ENCODE results near the gene BCAN.

BCAN gene

DNA sequence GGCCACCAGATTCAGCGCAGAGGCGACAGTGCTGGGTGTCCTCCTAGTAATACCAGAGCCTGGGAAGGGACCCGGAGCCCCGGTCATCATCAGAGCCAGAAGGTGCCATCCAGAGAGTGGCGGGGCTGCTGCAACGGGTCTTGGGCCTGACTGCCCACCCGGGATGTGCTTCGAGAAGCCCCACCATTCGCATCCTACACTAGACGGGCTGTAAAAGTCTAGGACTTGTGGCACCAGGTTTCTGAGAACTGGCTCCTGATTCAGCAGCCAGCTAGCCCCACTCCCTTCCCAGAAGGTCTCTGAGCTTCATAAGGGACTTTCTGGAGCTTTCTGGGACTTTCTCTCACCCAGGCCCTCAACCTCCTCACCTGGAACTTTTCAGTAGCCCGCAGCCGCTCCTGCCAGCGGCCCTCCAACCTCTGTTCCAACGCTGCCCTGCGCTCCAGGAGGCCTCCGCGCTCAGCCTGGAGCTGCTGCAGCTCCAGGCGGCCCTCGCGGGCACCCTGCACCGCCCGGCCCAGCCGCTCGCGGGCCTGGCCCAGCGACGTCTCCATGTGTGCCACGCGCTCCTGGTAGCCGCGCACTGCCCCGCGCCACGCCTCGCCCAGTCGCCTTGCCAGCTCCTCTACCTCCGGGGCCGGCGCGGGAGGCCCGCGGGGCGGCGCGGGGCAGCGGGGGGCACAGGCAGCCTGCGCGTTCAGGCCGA lies 34.4 kb downstream of the BCAN start:
- DNase-seq (ENCODE audit: low read depth in 2 of 2) = no peak

DNA sequence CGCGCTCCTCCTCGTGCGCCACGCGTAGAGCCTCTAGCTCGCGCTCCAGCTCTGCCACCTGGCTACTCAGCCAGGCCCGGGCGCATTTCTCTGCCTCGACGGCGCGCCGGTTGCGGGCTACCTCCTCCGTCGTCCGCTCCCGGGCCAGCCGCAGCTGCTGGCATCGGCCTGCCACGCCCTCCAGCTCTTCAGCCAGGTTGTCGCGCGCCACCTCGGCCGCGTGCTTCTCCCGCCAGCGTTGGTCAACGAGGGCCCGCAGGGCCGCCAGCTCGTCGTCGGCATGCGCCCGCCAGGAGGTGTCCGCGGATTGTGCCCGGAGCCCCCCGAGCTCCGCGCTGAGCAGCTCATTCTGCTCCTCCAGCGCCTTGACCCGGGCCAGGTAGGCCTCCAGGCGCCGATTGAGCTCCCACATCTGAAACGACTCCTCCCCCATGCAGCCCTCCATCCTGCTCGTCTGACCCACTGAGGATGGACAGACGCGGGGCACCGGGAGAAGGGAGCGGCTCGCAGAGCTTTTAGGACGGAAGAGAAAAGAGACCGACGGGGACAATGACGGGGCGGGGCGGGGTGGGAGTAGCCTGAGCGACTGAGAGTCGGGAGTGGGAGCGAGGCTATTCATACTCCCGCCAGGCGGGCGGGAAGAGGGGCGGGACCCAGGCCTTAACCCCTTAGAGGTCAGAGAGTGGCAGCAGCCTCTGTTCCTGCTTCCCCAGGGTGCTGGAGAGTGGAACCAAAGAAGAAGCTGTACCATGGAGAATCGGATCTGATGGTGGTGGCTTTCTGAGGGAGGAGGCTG lies 35.1 kb downstream of the BCAN start, which contains the start of gene NES:
Gene NES (minus strand): TSS at position 588 of the 796 bp plus-strand sequence. CDS start 143 bp downstream, at position 445.
- DNase-seq (ENCODE audit: low read depth in 2 of 2) = no peak

DNA sequence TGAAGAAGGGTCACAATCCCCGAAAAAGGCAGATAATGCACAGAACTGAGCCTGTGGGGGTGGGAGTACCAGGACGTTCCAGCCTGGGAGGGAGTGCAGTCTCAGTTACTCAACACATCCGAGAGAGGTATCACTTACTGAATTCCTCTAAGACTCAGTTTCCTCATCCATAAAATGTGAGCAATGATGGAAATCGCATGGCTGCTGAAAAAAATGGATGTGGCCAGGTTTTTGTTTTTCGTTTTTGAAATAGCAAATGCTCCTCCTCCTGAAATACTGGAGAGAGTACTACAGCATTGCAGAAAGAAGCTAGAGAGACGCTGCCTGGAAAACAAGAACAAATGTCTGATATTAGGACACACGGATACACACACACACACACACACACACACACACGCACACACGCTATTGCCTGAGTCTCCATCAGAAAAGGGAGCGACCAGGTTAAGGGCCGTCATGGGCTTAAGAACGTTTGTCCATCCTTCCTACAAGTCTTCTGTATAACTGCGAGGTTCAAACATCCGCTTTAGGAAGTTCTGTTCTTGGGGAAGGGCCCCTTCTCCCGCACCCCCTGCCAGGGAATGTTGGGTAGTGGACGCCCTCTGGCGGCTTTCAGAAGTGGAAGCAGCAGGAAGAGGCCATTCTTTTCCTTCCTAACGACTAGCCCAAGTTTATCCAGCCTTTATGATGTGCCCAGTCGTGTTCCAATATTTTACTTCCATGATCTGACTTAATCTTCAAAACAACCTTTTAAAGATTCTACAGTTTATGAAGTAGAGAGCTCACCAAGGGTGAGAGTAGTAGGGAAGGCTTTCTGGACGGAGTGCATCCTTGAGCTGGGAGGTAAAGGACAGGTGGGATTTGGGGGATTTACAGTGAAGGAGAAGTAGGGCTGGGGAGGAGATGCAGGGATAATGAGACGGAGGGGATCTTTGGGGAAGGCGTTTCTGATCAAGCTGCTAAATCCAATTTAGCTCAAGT lies 36.0 kb downstream of the BCAN start:
- DNase-seq (ENCODE audit: low read depth in 2 of 2) = no peak

DNA sequence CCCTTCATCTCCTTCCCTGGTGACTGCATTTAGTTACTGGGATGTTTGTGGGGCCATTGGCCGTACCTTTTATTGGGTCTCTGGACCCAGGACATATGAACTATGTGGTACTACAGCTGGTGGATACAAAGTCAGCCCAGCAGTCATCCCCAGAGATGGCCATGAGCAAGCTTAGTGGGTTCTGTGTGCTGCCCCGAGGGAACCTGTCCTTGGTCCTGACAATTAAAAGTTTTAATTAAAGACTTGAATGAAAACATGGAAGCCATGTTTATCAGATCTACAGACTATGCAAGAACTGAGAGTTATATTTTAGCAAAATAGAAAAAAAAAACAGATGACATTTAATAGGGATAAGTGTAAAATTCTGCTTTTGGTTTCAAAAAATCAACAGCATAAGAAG lies 38.1 kb downstream of the BCAN start:
- DNase-seq (ENCODE audit: low read depth in 2 of 2) = no peak

DNA sequence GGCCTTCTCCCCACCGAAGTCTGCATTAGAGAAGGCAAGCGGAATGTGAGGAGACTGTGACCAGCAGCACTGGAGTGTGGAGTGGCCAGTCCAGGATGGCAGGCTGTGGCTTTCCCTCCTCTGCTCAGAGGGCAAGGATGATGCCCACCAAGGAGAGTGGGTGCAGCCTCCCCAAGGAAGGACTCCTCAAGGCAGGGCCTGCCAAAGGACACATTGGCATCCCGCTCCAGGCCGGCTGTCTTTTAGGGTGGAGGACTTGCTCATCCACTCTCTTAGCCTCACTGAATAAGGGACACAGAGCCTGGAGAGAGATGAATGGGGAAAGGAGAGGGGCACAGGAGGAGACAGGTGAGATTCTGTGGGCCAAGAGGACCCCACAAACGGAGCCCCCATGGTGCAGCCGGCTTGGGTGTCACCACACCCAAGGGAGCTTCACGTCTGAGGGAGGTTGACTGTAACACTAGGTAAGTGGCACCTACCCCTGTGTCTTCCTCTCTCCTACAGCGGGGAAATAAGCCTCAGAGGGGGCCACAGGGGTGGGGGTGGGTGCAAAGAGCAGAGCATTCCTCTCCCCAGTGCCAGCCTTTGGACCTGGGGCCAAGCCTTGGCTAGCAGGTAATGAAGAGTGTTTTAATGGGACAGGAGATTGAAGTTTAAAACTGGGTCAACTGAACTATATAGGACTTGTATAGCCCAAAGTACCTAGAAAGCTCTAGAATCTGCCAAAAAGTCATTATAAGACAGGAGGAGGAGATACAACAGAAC lies 39.5 kb downstream of the BCAN start:
- no peak for DNase-seq (ENCODE audit: low read depth in 2 of 2)

DNA sequence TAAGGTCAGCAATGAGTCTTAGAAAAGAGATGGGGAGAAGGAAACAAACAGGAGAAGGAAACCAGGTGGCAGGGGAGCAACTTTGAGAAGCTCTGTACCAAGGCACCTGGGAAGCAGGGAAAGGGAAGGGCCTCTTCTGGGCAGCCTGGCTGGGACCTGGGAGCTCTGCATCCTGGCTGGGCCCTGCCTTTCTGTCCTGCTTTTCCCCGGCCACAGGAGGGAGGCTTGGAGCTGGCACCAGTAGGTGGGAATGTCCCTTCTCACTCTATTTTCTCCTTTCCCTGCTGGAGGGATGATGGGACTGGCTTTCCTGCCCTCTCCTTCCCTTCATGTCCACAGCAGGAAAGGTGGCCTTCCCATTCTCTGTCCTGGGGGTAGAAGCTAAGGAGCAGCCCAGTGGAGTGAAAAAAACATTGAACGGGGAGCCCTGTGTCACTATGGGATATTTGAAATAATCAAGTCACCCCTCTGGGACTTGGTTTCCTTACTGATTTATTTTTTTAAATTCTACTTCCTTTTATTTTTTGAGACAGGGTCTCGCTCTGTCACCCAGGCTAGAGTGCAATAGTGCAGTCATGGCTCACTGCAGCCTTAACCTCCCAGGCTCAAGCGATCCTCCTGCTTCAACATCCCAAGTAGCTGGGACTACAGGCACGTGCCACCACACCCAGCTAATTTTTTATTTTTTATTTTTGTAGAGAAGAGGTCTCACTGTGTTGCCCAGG lies 40.4 kb downstream of the BCAN start:
- no peak for DNase-seq (ENCODE audit: low read depth in 2 of 2)

DNA sequence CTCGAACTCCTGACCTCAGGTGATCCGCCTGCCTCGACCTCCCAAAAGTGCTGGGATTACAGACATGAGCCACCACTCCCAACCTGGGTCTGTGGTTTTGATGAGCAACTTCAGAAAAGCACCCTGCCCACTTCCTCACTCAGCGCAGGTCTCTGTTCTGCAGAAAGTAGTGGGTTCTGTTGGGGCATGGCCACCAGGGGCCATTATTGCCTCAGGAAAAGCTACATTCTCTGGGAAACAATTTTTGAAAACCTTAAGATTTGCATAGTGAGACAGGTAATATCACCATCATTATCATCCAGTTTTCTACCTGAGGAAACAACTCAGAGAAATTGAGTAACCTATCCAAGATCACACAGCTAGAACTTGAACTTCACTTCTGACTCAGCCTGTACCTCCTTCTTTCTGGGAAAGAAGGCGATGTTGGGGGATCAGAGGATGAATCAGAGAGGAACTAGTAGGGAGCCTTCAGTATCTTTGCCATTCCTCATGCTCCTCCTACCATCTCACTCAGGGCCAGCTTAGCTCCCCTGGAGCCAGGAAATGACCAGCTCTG lies 42.4 kb downstream of the BCAN start:
- no peak for DNase-seq (ENCODE audit: low read depth in 2 of 2)

DNA sequence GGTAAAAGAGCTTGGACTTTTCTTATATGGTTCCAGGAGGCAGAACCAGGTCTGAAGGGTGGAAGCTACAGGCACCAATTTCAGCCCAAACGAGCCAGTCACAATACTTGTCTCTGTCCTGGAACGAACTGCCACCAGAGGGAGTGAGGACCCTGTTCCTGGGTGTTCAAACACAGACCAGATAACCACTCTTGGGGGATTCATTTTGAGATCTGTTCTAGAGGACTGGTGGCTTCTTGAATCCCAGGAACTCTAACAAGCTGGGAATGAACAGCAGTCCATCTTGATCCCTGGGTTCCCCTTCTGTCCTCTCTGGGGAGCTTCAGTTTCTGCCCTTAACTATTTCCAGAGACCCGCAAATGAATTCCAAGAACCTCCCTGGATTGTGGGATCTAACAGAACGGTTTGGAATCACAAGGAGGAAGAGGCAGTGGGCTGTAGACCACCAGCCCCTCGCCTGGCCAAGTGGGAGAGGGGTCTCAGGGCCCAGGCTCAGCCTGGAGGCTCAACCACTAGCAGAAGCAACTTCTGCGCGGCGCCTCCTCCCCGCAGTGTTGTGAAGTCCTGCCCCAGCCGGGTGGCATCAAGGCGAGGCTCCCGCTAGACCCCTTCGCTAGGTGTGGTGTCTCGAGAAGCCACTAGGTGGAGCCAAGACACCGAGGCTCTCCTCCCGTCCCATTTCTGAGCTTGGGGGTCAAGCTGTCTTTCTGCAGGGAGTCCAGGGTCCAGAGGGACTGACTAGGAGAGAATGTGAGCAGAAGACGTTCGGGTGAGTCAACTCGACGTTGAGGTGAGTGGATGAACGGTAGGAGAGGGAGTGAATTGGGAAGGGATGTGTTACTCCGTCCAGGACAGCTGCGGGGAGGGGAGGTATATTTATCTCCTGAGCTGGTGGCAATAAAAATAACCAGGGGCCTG lies 47.4 kb downstream of the BCAN start:
- peak; percentile 47 to 57 for DNase-seq (ENCODE audit: low read depth in 2 of 2)

DNA sequence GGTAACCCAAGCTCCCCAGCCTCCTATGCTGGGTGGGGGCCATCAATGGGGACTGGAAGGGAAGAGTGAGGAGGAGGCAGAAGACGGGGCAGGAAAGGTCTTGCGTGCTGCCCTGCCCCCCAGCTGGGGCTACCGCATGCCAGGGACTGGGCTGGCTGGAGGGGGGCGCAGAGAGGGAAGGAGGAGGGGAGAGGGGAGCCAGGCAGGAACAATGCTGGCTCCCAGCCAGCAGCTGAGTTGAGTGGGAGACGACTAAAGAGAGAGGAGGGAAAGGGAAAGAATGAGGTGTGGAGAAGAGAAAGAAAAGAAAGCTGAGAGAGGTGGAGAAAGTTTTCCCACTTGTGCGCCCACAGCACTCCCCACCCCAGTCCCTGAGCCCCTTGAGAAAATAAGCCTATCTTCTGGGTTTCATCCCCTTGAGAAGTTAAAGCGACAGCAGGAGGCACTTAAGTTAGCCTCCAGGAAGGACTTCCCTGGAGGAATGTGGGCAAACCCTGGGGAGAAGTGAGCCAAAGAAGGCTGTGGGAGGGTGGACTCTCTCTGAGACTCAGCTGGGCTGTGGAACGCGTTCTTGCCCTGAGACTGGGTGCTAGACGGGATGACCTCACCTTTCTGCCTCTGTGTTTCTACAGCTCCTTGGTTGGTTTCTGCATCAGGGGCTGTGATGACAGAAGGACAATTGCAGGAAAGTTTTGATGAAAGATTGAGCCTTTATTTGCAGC lies 48.2 kb downstream of the BCAN start:
- DNase-seq (ENCODE audit: low read depth in 2 of 2) = no peak

DNA sequence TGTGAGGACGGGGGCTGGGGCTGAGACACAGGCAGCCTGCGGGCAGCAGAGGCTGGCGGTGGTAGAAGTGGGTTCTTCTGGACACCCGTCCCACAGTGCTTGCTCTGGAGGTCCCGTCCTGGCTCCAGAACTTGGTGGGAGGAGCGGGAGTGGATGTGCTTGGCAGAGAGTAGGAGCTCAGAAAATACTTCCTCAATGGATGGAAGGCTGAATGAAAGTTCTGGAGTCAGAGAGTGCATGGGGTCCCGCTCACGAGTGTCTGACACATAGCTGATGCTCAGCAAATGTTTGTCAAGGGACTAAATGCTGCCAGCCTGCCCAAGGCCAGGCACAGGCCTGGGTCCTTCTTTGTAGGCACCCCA lies 48.7 kb downstream of the BCAN start:
- DNase-seq (ENCODE audit: low read depth in 2 of 2) = no peak

DNA sequence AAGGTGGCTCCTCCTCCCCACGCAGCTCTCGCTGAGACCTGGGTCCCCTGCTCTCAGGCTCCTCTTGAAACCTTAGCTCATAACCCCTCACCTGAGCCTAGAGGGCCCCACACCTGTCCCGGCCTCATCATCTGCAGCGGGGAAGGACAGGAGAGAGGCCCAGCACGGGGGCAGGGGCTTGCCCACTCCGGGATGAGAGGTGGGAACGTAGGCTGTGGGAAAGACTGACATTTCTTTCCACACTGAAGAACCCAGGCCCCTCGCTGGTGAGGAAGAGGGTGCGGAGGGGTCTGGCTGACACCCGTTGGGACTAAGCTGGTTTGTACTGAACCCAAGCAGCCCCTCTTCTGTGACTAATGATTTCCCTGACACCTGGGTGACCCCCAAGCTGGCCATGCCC lies 49.3 kb downstream of the BCAN start:
- no peak for DNase-seq (ENCODE audit: low read depth in 2 of 2)

DNA sequence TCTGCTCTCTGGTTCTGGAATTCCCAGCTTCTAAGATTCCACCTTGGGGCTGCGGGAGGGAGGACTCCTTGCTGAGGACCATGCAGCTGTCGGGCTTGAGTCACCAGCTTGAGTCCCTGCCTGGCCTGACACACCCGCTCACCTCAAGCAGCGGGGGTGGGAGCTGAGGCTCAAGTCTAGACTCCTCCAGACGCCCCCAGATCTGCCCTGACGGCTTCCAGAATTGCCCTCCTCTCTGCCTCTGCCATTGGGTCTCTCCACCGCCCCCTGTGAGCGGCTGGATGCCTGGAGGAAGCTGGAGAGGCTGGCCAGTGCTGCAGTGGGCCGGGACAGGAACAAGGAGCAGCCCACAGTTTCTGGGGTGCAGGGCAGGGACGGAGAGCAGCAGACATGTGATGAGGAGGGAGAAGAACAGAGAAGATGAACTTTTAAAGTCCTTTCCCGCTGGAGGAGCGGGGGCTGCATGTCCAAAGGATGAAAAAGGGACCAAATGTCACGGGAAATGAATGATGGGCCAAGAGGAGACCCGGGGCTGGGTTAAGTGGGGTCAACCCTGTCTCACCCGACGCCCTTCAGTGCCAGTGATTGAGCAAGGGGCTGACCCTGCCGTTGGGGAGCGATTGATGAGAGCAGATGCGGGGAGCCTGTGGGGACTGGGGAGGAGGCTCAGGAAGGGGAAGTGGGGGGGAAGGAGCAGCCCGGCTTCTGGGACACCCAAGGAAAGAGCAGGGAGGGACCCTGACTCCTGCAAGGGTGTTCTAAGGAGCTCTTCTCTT lies 49.9 kb downstream of the BCAN start:
- DNase-seq (ENCODE audit: low read depth in 2 of 2) = no peak

DNA sequence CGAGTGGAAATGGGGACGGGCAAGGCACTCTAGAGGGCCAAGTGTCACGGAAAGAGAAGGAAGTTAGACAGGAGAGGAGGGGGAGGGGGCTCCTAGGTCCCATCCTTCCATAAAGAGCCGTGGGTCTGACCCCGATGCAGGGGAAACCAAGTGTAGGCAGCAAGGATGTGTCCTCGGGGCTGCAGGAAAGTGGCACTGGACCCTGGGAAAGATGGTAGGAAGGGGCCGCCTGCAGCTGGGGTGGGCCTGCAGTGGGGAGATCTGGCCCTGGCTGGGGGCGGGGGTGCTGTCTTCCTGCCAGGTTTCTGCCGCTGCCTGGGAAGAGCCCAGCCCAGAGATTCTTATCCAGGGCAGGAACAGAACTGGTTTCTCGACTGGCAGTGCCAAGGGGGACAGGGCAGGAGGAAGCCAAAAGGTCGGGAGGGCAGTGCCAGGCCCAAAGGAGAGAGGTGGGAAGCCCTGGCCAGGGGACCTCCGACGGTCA lies 50.6 kb downstream of the BCAN start:
- DNase-seq (ENCODE audit: low read depth in 2 of 2) = no peak

DNA sequence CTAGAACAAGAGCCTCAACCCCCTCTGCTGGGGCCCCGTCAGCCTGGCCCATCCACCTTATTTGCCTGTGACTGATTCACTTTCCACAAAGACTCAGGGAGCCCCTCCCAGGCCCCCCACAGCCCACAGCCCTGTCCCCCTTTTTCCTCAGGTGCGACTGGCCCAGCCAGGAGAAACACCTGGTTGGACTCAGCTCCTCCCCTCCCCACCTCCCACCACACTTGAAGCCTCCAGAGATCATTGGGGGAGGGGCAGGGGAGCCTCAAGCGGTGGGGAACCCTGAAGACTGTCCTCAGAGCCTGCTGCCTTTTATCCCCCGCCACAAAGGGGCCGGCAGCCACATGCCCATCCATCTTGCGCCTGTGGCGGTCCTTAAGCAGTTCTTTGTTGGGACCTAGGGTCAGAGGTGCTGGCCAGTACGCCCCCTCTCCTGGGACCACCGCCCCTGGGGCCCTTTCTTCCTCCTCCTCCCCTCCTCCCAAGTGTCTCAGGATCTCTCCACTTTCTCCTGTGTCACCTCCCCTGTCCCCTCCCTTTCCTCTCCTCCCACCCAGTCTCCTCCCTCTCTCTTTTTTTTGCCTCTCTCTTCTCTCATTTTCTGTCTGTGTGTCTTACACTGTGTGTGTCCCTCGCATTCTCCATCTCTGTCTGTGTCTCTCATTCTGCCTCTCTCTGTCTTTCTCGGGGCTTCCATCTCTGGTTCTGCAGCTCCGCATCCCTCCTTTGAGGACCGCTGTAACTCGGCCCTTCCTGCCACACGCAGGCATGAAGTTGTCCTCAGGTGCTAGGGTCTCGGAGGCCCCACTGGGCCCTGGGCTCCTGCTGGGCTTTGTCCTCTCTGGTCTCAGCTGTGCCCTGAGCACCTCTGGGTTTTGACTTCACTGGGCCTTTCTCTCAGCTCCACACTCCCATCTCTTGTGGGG lies 51.3 kb downstream of the BCAN start:
- DNase-seq (ENCODE audit: low read depth in 2 of 2) = no peak

DNA sequence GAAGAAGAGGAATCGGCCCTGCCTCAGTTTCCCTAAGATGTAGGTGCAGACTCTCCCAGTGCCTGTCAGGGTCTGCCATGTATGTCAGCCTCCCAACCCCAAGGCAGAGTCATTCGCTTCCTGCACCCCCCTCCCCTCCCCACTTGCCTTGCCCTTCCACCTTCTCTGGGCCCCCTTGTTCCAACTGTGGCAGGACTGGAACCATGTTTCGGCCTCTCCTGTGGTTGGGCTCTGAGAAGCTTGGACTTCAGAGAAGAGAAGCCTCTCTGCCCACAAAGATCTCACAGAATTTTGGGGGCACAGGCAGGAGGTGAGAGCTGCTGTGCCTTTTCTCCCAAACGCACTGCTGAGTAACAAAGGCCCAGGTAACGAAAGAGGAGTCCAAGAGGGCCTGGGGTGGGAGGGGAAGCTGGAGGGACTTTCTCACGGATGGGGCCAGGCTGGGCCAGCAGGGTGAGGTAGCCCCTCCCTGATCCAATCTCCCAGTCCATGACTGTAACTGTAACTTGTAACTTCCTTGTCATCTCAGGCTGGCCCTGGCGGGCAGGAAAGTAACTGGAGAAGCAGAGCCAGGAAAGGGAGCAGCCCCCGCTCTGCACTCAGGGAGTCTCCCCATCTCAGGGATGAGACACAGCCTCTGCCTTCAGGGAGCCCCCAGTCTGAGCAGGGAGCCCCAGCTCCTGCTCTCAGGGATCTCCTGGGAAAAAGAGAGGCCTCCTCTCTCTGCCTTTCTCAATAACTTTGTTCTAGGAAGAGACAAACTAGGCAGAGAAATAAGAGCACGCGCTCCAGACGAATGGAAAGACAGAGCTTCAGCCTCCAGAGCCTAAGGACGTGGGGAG lies 52.2 kb downstream of the BCAN start:
- DNase-seq (ENCODE audit: low read depth in 2 of 2) = no peak

DNA sequence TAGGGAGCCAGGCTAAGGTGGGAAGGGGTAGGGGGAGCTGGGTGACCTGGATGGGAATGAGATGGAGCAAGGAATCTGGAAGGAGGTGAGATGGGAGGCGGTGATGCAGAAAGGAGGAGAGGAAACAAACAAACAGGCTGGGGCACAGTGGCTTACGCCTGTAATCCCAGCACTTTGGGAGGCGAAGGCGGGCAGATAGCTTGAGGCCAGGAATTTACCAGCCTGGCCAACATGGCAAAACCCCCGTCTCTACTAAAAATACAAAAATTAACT lies 52.7 kb downstream of the BCAN start:
- no peak for DNase-seq (ENCODE audit: low read depth in 2 of 2)

Measured in activated CD8-positive, alpha-beta memory T cell treated with anti-CD3 and anti-CD28 coated beads for 4 hours (primary cell).